LNCaP clone FGC (cell line): Measurements from ENCODE around the gene GTPBP2.
A peak's percentile ranks its signal among the peaks of the same experiment; 100 is the strongest.

Experiments used
- DNase-seq: peaks from one replicate; pipeline ENCODE4 v3.0.0-alpha.2; 2011; ENCODE audit warnings: low read depth
- H3K4me3 ChIP-seq: 2 replicates; pipeline ENCODE4 v1.5.1; 2011; ENCODE audit warnings: mild to moderate bottlenecking, low read depth, low read length, control low read depth
- CTCF ChIP-seq: IDR thresholded peaks from 2 replicates; pipeline ENCODE4 v1.5.1; 2012; ENCODE audit warnings: mild to moderate bottlenecking; ENCODE audit not compliant: control insufficient read depth, insufficient read depth; ENCODE audit errors: extremely low read depth

Gene GTPBP2

GRCh38 chr6:43575105-43575771 is 53.8 kb downstream of the GTPBP2 start:
- H3K4me3 ChIP-seq, result peak overlapping the region; percentile 72
- TF ChIP-seq CTCF, result no peak
- no peak for DNase-seq

- no peak for TF ChIP-seq CTCF
- H3K4me3 ChIP-seq, result no peak overlapping the region
- DNase-seq, result no peak
Observed at GRCh38 chr6:43572015-43572414, 57.0 kb downstream of the GTPBP2 start.

- no peak overlapping the region for H3K4me3 ChIP-seq
- no peak for TF ChIP-seq CTCF
- peak; percentile 76 for DNase-seq
Observed at GRCh38 chr6:43570876-43571441, 58.1 kb downstream of the GTPBP2 start.
